Heart right ventricle (tissue), 16 donors: ENCODE data around the gene KCNRG. TPM values are rescaled to one million over a fixed set of nuclear protein-coding genes. Genes with fewer than 3 reads are reported as not detected.
"Not testable (repeated sequence)": the region's sequence is repeated elsewhere in the genome, so short reads cannot be mapped to it uniquely, and the experiment has no call there.

Experiments used
- ATAC-seq, 8 donors: fragments of 200-7000 bp; cut with Tn5 transposase; one replicate each; pipeline ENCODE4 v1.9.1; 2020; ENCODE audit warnings: mild to moderate bottlenecking in 8 of 8, moderate library complexity in 8 of 8, moderate number of reproducible peaks in 1 of 8
- DNase-seq, 2 donors: peaks; one replicate each; pipeline ENCODE4 v3.0.0-alpha.2; 2020
- H3K27ac ChIP-seq, 10 donors: fragments of 200-600 bp; sonication (generic) in 2 of 10; one replicate each; pipeline versions ENCODE4 v1.5.0 to v1.8.0; 2020 to 2022; ENCODE audit warnings: mild to moderate bottlenecking in 3 of 10
- H3K27me3 ChIP-seq, 7 donors: fragments of 200-600 bp; one replicate each; pipeline ENCODE4 v1.8.0; 2021 to 2022; ENCODE audit warnings: mild to moderate bottlenecking in 2 of 7
- H3K36me3 ChIP-seq, 9 donors: fragments of 200-600 bp; sonication (generic) in 1 of 9; one replicate each; pipeline versions ENCODE4 v1.5.0 to v1.8.0; 2020 to 2022; ENCODE audit warnings: mild to moderate bottlenecking in 2 of 9
- H3K4me1 ChIP-seq, 9 donors: fragments of 200-600 bp; sonication (generic) in 1 of 9; one replicate each; pipeline versions ENCODE4 v1.5.0 to v1.8.0; 2020 to 2022; ENCODE audit warnings: mild to moderate bottlenecking in 4 of 9
- H3K4me3 ChIP-seq, 10 donors: fragments of 200-600 bp; sonication (generic) in 2 of 10; one replicate each; pipeline versions ENCODE4 v1.5.0 to v1.8.0; 2020 to 2022; ENCODE audit warnings: mild to moderate bottlenecking in 7 of 10, moderate library complexity in 2 of 10
- H3K9me3 ChIP-seq, 11 donors: fragments of 200-600 bp in 10 of 11; sonication (generic) in 2 of 11; one replicate each; pipeline versions ENCODE4 v1.5.0 to v1.8.0; 2013 to 2022; ENCODE audit warnings: mild to moderate bottlenecking in 2 of 11, control low read depth in 1 of 11, moderate library complexity in 1 of 11
- CTCF ChIP-seq, 9 donors: fragments of 200-600 bp; sonication (generic) in 2 of 9; IDR thresholded peaks; one replicate each; pipeline versions ENCODE4 v1.5.0 to v1.8.0; 2021 to 2022; ENCODE audit warnings: antibody characterized with exemption in 9 of 9, mild to moderate bottlenecking in 5 of 9, moderate library complexity in 1 of 9
- WGBS, 2 donors: extraction: QIAGEN DNeasy Blood & Tissue Kit; methylation state at CpG; one replicate each; pipeline ENCODE4 v1.1.7; 2013; ENCODE audit warnings: inconsistent platforms in 1 of 2; 5-methylcytosine and 5-hydroxymethylcytosine counted together
- intact Hi-C, 10 donors: fragments of 100-400 bp; cut with DNase I; formaldehyde crosslinking; loops; one replicate each; pipeline versions ENCODE4 v1.11.1 to v1.14.2; 2022
- polyA plus RNA-seq, 2 donors: library from polyadenylated mRNA; stranded (reverse); fragments of 200-250 nt; gene quantifications; one replicate each; pipeline ENCODE4 v1.2.3, GENCODE V29; 2013
- total RNA-seq, 10 donors: library from RNA; stranded (reverse); fragmentation: NEBNext Ultra II Directional in 3 of 10; extraction: Animal tissue kit (Norgen Biotek cat#: 25700) in 3 of 10; gene quantifications; one replicate each; pipeline versions ENCODE4 v1.2.1 to v1.2.4, GENCODE V29; 2021 to 2023
- donor health status: Arrhythmogenic right ventricular cardiomyopathy.
- donor health status: ischemic (EF 13 %, LVEDD 7.1; RV severe dilation, severe dysfunction).
- donor health status: healthy with polysubstance abuse.
- donor health status: DM: no; HTN: yes; CAD: no.
- donor health status: DM: no; HTN: no; CAD: no.
- donor health status: ischemic (EF 25% LVEDD 6.9; RV normal size, moderate dysfunction).
- donor health status: ischemic (EF 25% LVEDD 5.7; RV mildly dilated, moderate dysfunction).
- donor health status: healthy.
- donor health status: DM: yes; HTN: yes; CAD: no.
- donor health status: Ischemic cardiomyopathy.
- donor health status: ischemic (EF 35%, LVEDD 5.7; RV mildly dilated, moderate dysfunction).
- donor health status: nonischemic (EF 11% LVEDD 7.7; RV severe dilation, severe dysfunction).
- donor health status: DM: yes; HTN: yes; CAD: no.
- donor health status: PGD.
- donor health status: ischemic (EF 29% LVEDD 5.4; RV normal size, mild dysfunction).
- donor health status: nonischemic (EF 23%, LVEDD 6.1; RV moderate dilation, normal function).

KCNRG gene
- total and polyA plus RNA-seq, 12 donors = 0.19 to 0.86 (median 0.23) TPM; not detected in 4

DNA sequence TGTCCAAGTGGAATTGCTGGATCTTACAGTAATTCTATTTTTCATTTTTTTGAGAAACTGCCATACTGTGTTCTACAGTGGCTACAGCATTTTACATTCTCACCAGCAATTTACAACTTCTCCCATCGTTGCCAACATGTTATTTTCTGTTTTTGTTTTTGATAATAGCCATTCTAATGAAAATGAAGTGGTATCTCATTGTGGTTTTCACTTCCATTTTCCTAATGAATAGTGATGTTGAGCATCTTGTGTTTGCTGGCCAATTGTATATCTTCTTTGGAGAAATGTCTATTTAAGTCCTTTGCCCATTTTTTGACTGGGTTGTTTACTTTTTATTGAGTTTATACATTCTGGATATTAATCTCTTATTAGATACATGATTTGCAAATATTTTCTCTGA, 38.6 kb downstream of the KCNRG start:
- Histone ChIP-seq H3K36me3 (peaks cover 0 to 83% (median 0%) of the 10 kb centered on the region in 9 donors), H3K27ac (peak overlapping the region in 1 of 10 donors; percentile 29), H3K27me3 (no peaks in the 10 kb centered on the region), H3K9me3 (peaks cover 0 to 8% (median 0%) of the 10 kb centered on the region in 11 donors), H3K4me1 (peaks cover 0 to 15% (median 0%) of the 10 kb centered on the region in 9 donors), H3K4me3 (no peak overlapping the region)
- intact Hi-C loops = no loop called here
- no peak for ATAC-seq
- WGBS, 2 donors = 93 to 94% methylated on average over 1 of the region's 1 CpG
- no peak for DNase-seq
- no peak for TF ChIP-seq CTCF (IDR thresholded peaks at IDR 0.05)

GRCh38 chr13:50055454-50055853, 40.2 kb downstream of the KCNRG start:
- TF ChIP-seq CTCF (IDR thresholded peaks at IDR 0.05) = no peak
- Histone ChIP-seq H3K4me1 (peaks cover 0 to 15% (median 0%) of the 10 kb centered on the region in 9 donors), H3K4me3 (no peak overlapping the region), H3K9me3 (peaks cover 0 to 8% (median 0%) of the 10 kb centered on the region in 11 donors), H3K36me3 (peaks cover 0 to 93% (median 0%) of the 10 kb centered on the region in 9 donors), H3K27me3 (no peaks in the 10 kb centered on the region), H3K27ac (no peak overlapping the region)
- intact Hi-C loops = no loop called here
- 71 to 75% methylated on average over 1 of the region's 1 CpG for WGBS, 2 donors
- ATAC-seq (no peak), DNase-seq (no peak)

- Histone ChIP-seq H3K27me3 (no peaks in the 10 kb centered on the region), H3K4me1 (peaks cover 0 to 9% (median 0%) of the 10 kb centered on the region in 9 donors), H3K27ac (no peak overlapping the region), H3K4me3 (no peak overlapping the region), H3K9me3 (no peaks in the 10 kb centered on the region), H3K36me3 (peaks cover 0 to 86% (median 0%) of the 10 kb centered on the region in 9 donors)
- WGBS, 2 donors = 93 to 100% methylated on average over 1 of the region's 1 CpG
- DNase-seq = no peak
- no peak for ATAC-seq
- intact Hi-C loops = loop anchor here in 1 of 10 donors (10.0 kb wide), 1 partner anchor 56 kb away; no protein-coding TSS in a partner anchor
- no peak for TF ChIP-seq CTCF (IDR thresholded peaks at IDR 0.05)
These were observed 45.5 kb downstream of the KCNRG start for GRCh38 chr13:50060718-50061117.

DNA sequence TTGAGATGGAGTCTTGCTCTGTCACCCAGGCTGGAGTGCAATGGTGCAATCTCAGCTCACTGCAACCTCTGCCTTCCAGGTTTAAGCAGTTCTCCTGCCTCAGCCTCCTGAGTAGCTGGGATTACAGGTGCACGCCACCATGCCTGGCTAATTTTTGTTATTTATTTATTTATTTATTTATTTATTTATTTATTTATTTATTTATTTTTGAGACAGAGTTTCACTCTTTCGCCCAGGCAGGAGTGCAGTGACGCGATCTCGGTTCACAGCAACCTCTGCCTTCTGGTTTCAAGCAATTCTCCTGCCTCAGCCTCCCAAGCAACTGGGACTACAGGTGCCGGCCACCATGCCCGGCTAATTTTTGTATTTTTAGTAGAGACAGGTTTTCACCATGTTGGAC, 47.1 kb downstream of the KCNRG start:
- not testable (repeated sequence) for DNase-seq, H3K27ac ChIP-seq, H3K27me3 ChIP-seq, H3K9me3 ChIP-seq, H3K4me1 ChIP-seq, ATAC-seq, H3K4me3 ChIP-seq
- intact Hi-C loops = loop anchor here in 1 of 10 donors (10.0 kb wide), 1 partner anchor 58 kb away; no protein-coding TSS in a partner anchor
- 97 to 99% methylated on average over 7 of the region's 7 CpGs for WGBS, 2 donors
- H3K36me3 ChIP-seq = peaks cover 0 to 91% (median 0%) of the 10 kb centered on the region in 9 donors

- Histone ChIP-seq H3K27ac (no peak overlapping the region), H3K4me3 (no peak overlapping the region), H3K36me3 (peaks cover 0 to 80% (median 0%) of the 10 kb centered on the region in 9 donors), H3K4me1 (peaks cover 0 to 20% (median 0%) of the 10 kb centered on the region in 9 donors), H3K9me3 (no peaks in the 10 kb centered on the region), H3K27me3 (no peaks in the 10 kb centered on the region)
- no peak for DNase-seq
- no peak for TF ChIP-seq CTCF (IDR thresholded peaks at IDR 0.05)
- WGBS, 2 donors = 65 to 70% methylated on average over 1 of the region's 1 CpG
- ATAC-seq = no peak
- intact Hi-C loops = loop anchor here in 1 of 10 donors (10.0 kb wide), 1 partner anchor 61 kb away; no protein-coding TSS in a partner anchor
These were observed 50.5 kb downstream of the KCNRG start for GRCh38 chr13:50065712-50066111.
